SK-N-SH treated with all-trans-retinoic acid at 6 μM for 48 hours (cell line): Measurements from ENCODE around the gene CIBAR2.

Experiments used
- ATAC-seq: fragments of 200-7000 bp; cut with Tn5 transposase; 3 replicates; pipeline ENCODE4 v1.9.1; 2020; ENCODE audit warnings: mild to moderate bottlenecking, moderate library complexity
- ARNTL ChIP-seq: fragments of 450-650 bp; formaldehyde crosslinking; IDR thresholded peaks from 2 replicates; pipeline ENCODE4 v1.5.0; 2020; ENCODE audit warnings: low read depth, mild to moderate bottlenecking, moderate library complexity, borderline replicate concordance
- BACH2 ChIP-seq: fragments of 250-450 bp; sonication (Bioruptor Pico); IDR thresholded peaks from 2 replicates; pipeline ENCODE4 v1.9.0; 2021; ENCODE audit warnings: mild to moderate bottlenecking, borderline replicate concordance
- CREB5 ChIP-seq: fragments of 250-450 bp; sonication (Bioruptor Pico); IDR thresholded peaks from 2 replicates; pipeline ENCODE4 v1.5.1; 2020; ENCODE audit warnings: low read depth, mild to moderate bottlenecking, moderate library complexity
- CSDC2 ChIP-seq: fragments of 250-450 bp; sonication (Bioruptor Pico); IDR thresholded peaks from 2 replicates; pipeline ENCODE4 v1.5.0; 2020; ENCODE audit warnings: mild to moderate bottlenecking, moderate library complexity
- CSRNP3 ChIP-seq: fragments of 250-450 bp; sonication (Bioruptor Pico); IDR thresholded peaks from 2 replicates; pipeline ENCODE4 v1.5.1; 2021; ENCODE audit warnings: mild to moderate bottlenecking, moderate library complexity
- ESRRG ChIP-seq: fragments of 250-450 bp; sonication (Bioruptor Pico); IDR thresholded peaks from 2 replicates; pipeline ENCODE4 v1.6.1; 2021; ENCODE audit warnings: mild to moderate bottlenecking
- GLIS3 ChIP-seq: fragments of 250-450 bp; sonication (Bioruptor Pico); IDR thresholded peaks from 2 replicates; pipeline ENCODE4 v1.5.0; 2020; ENCODE audit warnings: mild to moderate bottlenecking, moderate library complexity
- ISL1 ChIP-seq: fragments of 250-450 bp; sonication (Bioruptor Pico); IDR thresholded peaks from 2 replicates; pipeline ENCODE4 v2.1.2; 2022; ENCODE audit warnings: mild to moderate bottlenecking, moderate library complexity
- OSR1 ChIP-seq: fragments of 250-450 bp; sonication (Bioruptor Pico); IDR thresholded peaks from 2 replicates; pipeline ENCODE4 v1.8.0; 2022; ENCODE audit warnings: moderate library complexity, mild to moderate bottlenecking, inconsistent platforms
- PATZ1 ChIP-seq: fragments of 250-450 bp; sonication (Bioruptor Pico); IDR thresholded peaks from 2 replicates; pipeline ENCODE4 v1.8.0; 2020; ENCODE audit warnings: mild to moderate bottlenecking, moderate library complexity, borderline replicate concordance
- PPARA ChIP-seq: fragments of 250-450 bp; sonication (Bioruptor Pico); IDR thresholded peaks from 2 replicates; pipeline ENCODE4 v1.5.0; 2020; ENCODE audit warnings: mild to moderate bottlenecking, borderline replicate concordance
- RARB ChIP-seq: fragments of 250-450 bp; sonication (Bioruptor Pico); IDR thresholded peaks from 2 replicates; pipeline ENCODE4 v1.8.0; 2021; ENCODE audit warnings: mild to moderate bottlenecking, moderate library complexity
- SNAI2 ChIP-seq: fragments of 250-450 bp; sonication (Bioruptor Pico); IDR thresholded peaks from 2 replicates; pipeline ENCODE4 v1.5.0; 2020; ENCODE audit warnings: mild to moderate bottlenecking, moderate library complexity
- TCF4 ChIP-seq: fragments of 250-450 bp; sonication (Bioruptor Pico); IDR thresholded peaks from 2 replicates; pipeline ENCODE4 v1.8.0; 2021; ENCODE audit warnings: mild to moderate bottlenecking, moderate library complexity, borderline replicate concordance
- TOX ChIP-seq: fragments of 250-450 bp; sonication (Bioruptor Pico); IDR thresholded peaks from 2 replicates; pipeline ENCODE4 v1.8.0; 2021; ENCODE audit warnings: mild to moderate bottlenecking, moderate library complexity, borderline replicate concordance
- TSHZ2 ChIP-seq: fragments of 250-450 bp; sonication (Bioruptor Pico); IDR thresholded peaks from 2 replicates; pipeline ENCODE4 v1.5.0; 2020; ENCODE audit warnings: mild to moderate bottlenecking, moderate library complexity
- ZC3H10 ChIP-seq: fragments of 250-450 bp; sonication (Bioruptor Pico); IDR thresholded peaks from 2 replicates; pipeline ENCODE4 v1.5.1; 2021; ENCODE audit warnings: mild to moderate bottlenecking, moderate library complexity
- ZFP3 ChIP-seq: fragments of 250-450 bp; sonication (Bioruptor Pico); IDR thresholded peaks from 2 replicates; pipeline ENCODE4 v1.5.0; 2020; ENCODE audit warnings: mild to moderate bottlenecking, moderate library complexity
- ZFP30 ChIP-seq: fragments of 450-650 bp; formaldehyde crosslinking; IDR thresholded peaks from 2 replicates; pipeline ENCODE4 v1.5.0; 2022; ENCODE audit warnings: mild to moderate bottlenecking, moderate library complexity
- ZNF565 ChIP-seq: fragments of 450-650 bp; formaldehyde crosslinking; conservative IDR thresholded peaks from 2 replicates; pipeline ENCODE4 v1.5.0; 2020; ENCODE audit warnings: low read depth, mild to moderate bottlenecking, moderate library complexity
- ZNF70 ChIP-seq: fragments of 450-650 bp; formaldehyde crosslinking; IDR thresholded peaks from 2 replicates; pipeline ENCODE4 v1.5.0; 2020; ENCODE audit warnings: mild to moderate bottlenecking, moderate library complexity
- ZNF8 ChIP-seq: fragments of 450-650 bp; formaldehyde crosslinking; IDR thresholded peaks from 2 replicates; pipeline ENCODE4 v1.5.0; 2020; ENCODE audit warnings: mild to moderate bottlenecking, moderate library complexity

CIBAR2 gene

DNA sequence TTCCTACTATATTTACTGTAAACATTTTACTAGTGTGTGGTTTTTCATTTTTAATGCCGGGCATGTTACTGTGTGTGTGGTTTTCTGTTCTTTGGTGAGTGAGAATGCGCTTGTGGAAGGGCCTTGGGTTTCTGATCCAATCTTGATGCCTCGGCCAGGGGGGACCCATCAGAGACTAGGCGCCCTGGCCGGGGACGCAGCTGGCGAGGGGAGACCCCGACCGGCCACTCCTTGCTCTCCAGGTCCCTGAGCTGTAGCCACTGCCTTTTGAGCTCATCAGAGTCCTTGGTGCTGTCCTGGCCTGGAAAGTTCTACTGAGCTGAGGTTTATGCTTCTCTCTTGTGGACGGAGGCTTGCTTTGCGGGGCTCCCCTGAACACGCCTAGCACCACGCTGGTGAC, 47.2 kb downstream of the CIBAR2 start:
- no peak for TF ChIP-seq ZNF8 (CRISPR knock-in tag)
- TF ChIP-seq PATZ1: no peak
- no peak for TF ChIP-seq CREB5
- no peak for TF ChIP-seq RARB (CRISPR knock-in tag)
- no peak for TF ChIP-seq ZNF70 (CRISPR knock-in tag)
- TF ChIP-seq ZFP30 (CRISPR knock-in tag): no peak
- no peak for TF ChIP-seq TOX (CRISPR knock-in tag)
- no peak for TF ChIP-seq CSRNP3 (CRISPR knock-in tag)
- no peak for TF ChIP-seq BACH2
- no peak for TF ChIP-seq ESRRG (CRISPR knock-in tag)
- TF ChIP-seq ZFP3 (CRISPR knock-in tag): no peak
- TF ChIP-seq CSDC2: no peak
- no peak for ATAC-seq

DNA sequence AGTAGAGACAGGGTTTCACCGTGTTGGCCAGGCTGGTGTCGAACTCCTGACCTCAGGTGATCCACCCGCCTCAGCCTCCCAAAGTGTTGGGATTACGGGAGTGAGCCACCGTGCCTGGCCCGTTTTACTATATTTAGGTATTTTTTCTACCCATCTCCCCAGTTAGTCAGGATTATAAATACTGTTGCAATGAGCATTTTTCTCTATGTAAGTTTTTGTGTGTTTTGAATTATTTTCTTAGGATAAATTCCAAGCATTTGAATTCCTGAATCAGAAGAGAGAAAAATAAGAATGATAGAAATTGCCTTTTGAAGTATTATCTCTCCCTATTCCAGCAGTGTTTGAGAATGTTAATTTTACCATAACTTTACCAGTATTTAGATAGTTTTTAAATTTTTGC, 48.1 kb downstream of the CIBAR2 start:
- TF ChIP-seq PATZ1 (no peak), ZNF70 (CRISPR knock-in tag) (no peak), OSR1 (CRISPR knock-in tag) (no peak)
- TF ChIP-seq, all 23 proteins: peak for 0
- ATAC-seq: no peak

DNA sequence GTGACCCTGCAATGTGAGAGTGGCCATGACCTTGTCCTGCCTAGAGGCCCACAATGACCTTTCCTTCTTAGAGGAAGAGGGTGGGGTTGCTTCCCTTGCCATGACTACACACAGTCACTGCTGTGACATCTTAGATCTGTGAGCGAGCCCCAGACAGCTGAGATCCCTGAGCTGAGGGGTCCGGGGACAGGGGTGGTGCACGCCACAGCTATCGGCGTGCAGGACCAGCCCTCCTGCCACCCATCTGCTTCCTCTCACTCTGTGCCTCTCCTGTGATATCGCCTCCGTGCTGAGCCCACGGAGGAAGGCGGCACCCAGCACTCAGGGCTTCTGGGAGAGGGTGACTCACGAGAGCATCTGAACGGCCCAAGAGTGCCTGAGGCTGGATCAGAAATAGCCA, 49.4 kb downstream of the CIBAR2 start:
- ATAC-seq: no peak
- TF ChIP-seq SNAI2 (CRISPR knock-in tag) (no peak), GLIS3 (CRISPR knock-in tag) (no peak), ZC3H10 (CRISPR knock-in tag) (no peak), ZFP3 (CRISPR knock-in tag) (no peak), CSDC2 (no peak), TCF4 (CRISPR knock-in tag) (no peak), CSRNP3 (CRISPR knock-in tag) (no peak), ESRRG (CRISPR knock-in tag) (no peak), BACH2 (no peak), PPARA (CRISPR knock-in tag) (no peak), TOX (CRISPR knock-in tag) (no peak), PATZ1 (no peak), ZNF565 (CRISPR knock-in tag) (no peak), RARB (CRISPR knock-in tag) (no peak), ARNTL (no peak), OSR1 (CRISPR knock-in tag) (no peak), TSHZ2 (CRISPR knock-in tag) (no peak), ISL1 (no peak)
- TF ChIP-seq, all 23 proteins: peak for 0
